HG03280 (cell line): ENCODE measurements around the gene SLC35E1.
"Not testable (repeated sequence)": the region's sequence is repeated elsewhere in the genome, so short reads cannot be mapped to it uniquely, and the experiment has no call there.

Source experiments
- ATAC-seq: cut with Tn5 transposase; IDR thresholded peaks from one replicate; pipeline ENCODE4 v1.9.1; 2021; ENCODE audit warnings: mild to moderate bottlenecking, moderate library complexity; ENCODE audit not compliant: unreplicated experiment

The SLC35E1 gene

GRCh38 chr19:16525751-16526481 is 46.3 kb downstream of the SLC35E1 start:
- ATAC-seq: no peak

- ATAC-seq: no peak
Observed at GRCh38 chr19:16524991-16525734, 47.1 kb downstream of the SLC35E1 start.

DNA sequence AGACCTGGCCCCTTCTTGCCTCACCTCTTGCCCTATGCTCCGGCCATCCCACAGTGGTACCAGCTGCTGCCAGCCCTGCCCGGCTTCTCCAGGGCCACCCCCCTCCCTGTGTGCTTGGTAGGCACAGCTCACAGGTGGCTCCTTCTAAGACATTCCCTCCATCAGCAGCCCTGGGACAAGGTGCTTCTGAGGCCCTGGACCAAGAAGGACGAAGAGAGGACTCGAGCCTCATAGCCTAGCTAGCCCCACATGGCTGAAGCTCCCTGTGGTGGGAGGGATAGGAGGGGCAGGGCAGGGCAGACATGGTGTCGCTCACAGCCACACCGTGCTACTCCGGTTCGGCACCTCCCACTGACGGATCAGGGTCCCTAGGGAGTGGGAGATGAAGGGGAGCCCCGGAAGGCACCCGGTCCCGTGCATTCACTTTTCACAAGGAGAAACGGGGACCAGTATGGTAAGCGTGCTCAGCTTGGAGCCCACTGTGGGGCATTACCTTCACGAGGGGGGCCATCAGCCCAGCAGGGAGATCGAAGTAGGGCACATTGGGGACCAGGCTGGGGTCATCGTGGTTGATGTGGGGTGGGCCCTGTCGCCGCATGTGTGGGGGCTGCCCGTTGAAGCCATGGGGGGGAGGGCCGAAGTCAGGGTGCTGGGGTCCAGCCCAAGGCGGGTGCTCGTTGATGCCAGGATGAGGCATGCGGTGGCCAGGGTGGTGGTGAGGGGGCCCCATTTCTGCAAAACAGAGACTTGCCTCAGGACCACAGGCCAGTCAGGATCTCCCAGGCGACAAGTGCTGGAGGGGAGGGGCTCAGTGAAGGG is 49.4 kb downstream of the SLC35E1 start:
- no peak for ATAC-seq

DNA sequence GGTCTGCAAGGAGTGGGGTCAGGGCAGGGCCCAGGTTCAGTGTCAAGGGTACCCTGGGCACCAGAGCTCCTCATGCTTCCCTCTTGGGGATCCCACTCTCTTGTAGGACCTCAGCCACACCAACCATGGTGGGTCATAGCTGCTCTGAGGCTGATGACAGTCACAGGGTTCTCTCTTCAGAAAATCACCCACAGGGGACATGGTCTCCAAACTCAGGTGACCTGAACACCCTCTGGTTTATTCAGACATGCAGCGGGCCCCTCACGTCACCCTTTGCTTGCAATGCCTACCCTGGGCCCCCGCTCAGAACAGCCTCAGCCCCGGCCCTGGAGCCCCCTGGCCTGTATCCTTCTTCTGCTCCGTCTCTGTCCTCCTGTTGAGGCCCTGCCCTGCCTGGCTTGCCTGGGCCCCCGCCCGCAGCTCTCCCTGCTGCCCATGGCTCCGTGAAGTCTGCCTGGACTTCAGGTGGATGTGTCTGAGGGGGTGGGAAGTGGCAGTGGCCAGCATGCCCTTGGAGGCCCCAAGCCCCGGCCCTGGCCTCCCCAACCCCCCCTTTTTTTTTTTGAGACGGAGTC is 50.4 kb downstream of the SLC35E1 start:
- ATAC-seq: no peak

GRCh38 chr19:16520986-16521624 is 51.1 kb downstream of the SLC35E1 start:
- no peak for ATAC-seq

GRCh38 chr19:16520074-16520973 is 51.9 kb downstream of the SLC35E1 start:
- no peak for ATAC-seq

DNA sequence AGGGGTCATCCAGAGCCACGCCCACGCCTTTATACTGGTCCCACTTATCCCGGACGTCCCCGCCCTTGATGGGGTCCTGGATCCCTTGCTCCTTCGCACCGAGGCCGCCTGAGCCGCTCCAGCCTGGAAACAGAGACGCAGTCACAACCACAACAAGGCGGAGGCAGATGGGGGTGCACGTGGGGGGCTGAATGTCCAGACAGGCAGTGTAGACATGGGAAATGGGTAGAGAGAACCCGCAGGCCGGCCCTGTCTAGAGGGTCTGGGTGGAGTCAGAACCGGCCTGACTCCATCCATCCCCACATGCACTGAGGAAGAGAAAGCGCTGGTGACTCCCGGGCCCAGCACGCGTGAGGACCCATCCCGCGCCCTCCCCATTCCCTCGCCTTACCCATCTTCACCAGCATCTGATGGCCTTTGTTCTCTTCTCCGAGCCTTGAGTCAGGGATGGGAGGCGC is 53.0 kb downstream of the SLC35E1 start:
- ATAC-seq: no peak

DNA sequence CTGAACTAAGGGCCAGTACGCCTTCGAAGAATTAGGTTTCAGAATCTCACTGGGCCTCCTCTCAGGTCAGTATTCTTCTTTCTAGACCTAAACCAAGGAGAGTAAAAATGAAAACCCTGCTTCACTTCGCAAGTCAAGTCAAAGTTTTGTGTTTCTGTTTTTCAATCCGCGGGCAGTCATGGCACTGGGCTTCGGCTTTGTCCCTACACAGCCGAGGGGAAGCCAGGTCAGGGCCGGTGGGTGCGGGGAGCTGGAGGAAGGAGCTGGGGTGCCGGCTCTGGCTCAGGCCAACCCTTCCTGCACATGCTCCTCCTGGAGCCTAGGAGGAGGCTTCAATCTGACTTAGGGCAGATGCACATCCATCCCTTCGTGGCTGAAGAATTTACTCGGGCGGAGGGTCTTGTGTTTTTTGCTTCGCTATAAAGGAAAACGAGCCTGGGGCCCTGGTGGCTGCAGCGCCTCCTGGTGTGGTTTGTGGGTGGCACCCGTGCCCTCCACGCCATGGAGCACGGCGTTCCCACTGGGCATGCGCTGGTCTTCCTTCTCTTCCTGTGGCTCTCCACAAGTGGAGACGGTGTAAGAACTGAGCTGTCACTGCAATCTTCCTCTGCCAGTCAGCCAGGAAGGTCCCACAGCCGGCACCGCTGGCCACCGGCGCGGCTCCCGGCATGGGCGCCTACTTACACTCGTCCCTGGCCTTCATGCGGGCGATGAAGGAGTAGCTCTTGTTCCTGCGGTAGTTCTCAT is 53.6 kb downstream of the SLC35E1 start:
- ATAC-seq: no peak

- ATAC-seq: no peak
Observed at GRCh38 chr19:16518061-16518460, 54.2 kb downstream of the SLC35E1 start.

DNA sequence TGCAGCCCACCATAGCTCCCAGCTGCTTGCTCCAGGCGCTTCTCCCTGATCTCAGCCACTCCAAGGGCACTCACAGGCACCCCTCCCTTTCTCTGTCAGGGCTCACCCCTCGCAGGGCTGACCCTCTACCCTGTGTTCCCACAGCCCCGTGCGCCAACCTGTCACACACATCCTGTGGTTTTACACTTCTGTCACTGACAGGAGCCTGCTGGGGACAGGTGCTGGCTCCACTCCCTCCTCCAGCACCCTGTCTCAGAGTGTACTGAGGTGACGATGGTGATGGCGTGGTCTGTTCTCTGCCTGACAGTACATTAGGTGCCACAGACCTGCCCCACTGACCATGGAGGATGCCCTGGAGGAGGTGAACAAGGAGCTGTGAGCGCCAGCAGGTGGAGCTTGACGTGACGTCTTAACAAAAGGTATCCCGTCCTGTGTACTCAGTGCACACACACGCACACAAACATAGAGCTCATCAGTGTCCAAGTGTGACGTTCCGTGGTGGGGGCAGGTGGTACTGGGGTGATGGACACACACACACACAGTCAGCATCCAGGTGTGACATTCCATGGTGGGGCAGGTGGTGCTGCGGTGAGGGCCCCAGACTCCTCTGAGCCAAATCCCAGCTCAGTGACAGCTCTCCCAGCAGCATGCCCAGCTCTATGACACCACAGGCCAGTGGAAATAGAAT is 55.1 kb downstream of the SLC35E1 start:
- ATAC-seq: no peak

DNA sequence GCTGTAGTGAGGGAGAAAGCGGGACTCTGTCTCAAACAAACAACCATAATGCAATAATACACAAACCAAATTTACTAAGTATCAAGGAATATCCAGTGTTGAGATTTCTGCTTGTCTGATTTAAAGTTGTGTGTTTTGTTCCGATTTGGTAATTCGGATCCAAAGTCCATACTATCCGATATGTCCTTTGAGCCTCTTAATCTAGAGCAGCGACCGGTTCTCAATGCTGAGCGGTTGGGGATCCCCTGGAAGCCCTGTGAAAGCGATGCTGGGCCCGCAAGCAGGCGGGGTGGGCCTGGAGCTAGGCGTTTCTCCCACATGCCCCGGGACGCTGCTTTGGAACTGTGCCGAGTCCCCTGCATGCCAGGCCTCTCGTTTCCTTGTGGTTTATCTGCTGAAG is 55.8 kb downstream of the SLC35E1 start:
- ATAC-seq: no peak

DNA sequence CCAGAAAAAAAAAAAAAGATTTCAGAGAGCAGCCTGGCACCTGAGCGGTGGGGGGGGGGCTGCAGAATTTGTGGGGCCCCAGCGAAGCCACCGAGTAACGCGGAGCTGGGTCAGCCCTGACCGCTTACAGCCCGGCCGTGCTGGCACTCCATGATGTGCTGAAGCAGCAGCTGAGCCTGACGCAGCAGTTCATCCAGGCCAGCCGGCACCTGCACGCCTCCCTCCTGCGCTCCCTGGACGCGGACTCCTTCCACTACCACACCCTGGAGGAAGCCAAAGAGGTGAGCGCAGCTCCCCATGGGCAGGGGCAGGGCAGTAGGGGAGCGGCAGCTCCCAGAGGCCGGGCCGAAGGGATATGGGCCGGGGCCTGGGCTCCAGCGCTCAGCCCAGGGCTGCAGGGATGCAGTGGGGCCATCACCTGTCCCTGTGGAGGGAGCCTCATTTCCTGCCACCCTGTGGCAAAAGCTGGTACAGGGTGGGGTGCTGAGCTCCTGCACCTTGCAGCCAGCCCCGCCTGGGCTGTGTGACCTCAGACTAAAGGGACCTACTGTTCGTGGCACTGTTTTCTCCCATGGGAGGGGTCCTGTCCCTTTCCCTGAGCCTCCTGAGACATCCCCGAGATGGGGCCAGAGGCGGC is 57.7 kb downstream of the SLC35E1 start:
- no peak for ATAC-seq

- not testable (repeated sequence) for ATAC-seq
Observed at GRCh38 chr19:16512611-16513010, 59.6 kb downstream of the SLC35E1 start.

DNA sequence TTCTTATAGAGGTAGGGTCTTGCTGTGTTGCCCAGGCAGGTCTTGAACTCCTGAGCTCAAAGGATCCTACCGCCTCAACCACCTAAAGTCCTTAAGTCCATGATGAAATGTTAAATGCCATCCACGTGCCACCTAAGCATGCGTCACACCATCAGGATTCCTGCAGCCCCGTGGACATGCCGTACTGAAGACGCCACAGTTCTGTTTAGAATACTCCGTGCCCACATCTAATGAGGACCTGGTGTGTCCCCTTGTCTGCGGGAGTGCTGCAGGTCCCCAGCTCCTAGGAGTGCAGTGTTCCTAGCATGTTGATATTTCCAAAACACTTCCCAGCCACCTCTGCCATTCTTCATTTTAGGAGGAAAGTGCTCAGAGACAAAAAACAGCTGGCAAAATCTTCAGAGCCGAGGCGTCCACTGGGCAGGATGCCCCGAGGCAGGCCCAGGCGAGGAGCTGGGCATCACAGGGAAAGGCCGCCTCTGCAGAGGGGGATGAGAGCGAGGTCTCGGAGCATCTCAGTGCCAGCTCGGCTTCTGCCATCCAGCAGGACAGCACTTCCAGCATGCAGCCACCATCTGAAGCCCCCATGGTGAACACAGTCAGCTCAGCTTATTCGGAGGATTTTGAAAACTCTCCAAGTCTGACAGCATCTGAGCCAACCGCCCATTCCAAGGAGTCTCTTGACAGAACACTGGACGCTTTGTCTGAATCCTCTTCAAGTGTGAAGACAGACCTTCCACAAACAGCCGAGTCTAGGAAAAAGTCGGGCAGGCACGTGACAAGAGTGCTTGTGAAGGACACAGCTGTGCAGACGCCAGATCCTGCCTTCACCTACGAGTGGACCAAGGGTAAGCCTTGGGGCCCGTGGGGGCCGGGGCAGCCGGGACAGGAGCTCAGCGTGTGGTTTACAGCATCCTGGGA is 62.8 kb downstream of the SLC35E1 start:
- ATAC-seq: no peak

GRCh38 chr19:16508546-16508945 is 63.7 kb downstream of the SLC35E1 start:
- no peak for ATAC-seq

GRCh38 chr19:16506961-16507360 is 65.3 kb downstream of the SLC35E1 start:
- ATAC-seq: no peak

DNA sequence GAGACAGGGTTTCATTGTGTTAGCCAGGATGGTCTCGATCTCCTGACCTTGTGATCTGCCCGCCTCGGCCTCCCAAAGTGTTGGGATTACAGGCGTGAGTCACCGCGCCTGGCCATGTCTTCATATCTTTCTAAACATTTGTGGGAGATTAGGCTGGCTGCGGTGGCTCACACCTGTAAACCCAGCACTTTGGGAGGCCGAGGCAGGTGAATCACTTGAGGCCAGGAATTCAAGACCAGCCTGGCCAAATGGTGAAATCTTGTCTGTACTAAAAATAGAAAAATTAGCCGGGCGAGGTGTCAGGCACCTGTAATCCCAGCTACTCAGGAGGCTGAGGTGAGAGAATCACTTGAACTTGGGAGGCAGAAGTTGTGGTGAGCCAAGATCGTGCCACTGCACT is 66.1 kb downstream of the SLC35E1 start:
- ATAC-seq: not testable (repeated sequence)
